H1 (cell line): ENCODE results near the gene MT1H. TPM values are rescaled to one million over a fixed set of nuclear protein-coding genes. Genes with fewer than 3 reads are reported as not detected.

Experiments
- CTCF ChIA-PET: fragments of 300-600 bp; sonication (Branson Sonifier 250); formaldehyde crosslinking; loops from one replicate; lab custom pipeline; 2021; ENCODE audit not compliant: partially characterized antibody; lab: Charles Lee
- POLR2A ChIA-PET: fragments of 300-600 bp; sonication (Branson Sonifier 250); formaldehyde crosslinking; loops from one replicate; lab custom pipeline; 2021; ENCODE audit warnings: inconsistent platforms; ENCODE audit not compliant: partially characterized antibody; lab: Charles Lee
- DNase-seq, 2 experiments: peaks; one replicate each; pipeline versions ENCODE4 v3.0.0 to v3.0.0-alpha.2; 2010 to 2022; ENCODE audit warnings: low spot score in 2 of 2, low read depth in 1 of 2, mixed read lengths in 1 of 2
- FAIRE-seq: peaks from 2 replicates; lab custom pipeline; 2011; peaks lifted over from hg19 to GRCh38; lab: Jason Lieb, UNC
- H2AFZ ChIP-seq: 2 replicates; pipeline ENCODE4 v1.8.1; 2012; ENCODE audit warnings: low read length, inconsistent platforms
- H2AK5ac ChIP-seq: 2 replicates; pipeline ENCODE4 v1.6.1; 2013; ENCODE audit warnings: low read depth, low read length
- H2BK120ac ChIP-seq: replicated peaks from 2 replicates; pipeline ENCODE3; 2013; ENCODE audit warnings: low read depth, low read length, inconsistent platforms
- H2BK12ac ChIP-seq: 2 replicates; pipeline ENCODE4 v1.6.1; 2013; ENCODE audit warnings: low read depth, low read length
- H2BK15ac ChIP-seq: 2 replicates; pipeline ENCODE4 v1.6.1; 2013; ENCODE audit warnings: low read length
- H2BK20ac ChIP-seq: 2 replicates; pipeline ENCODE4 v1.6.1; 2013; ENCODE audit warnings: low read length
- H2BK5ac ChIP-seq: 2 replicates; pipeline ENCODE4 v1.6.1; 2013; ENCODE audit warnings: low read depth, low read length
- H3K14ac ChIP-seq: 2 replicates; pipeline ENCODE4 v1.6.1; 2013; ENCODE audit warnings: inconsistent platforms; ENCODE audit not compliant: insufficient read length
- H3K18ac ChIP-seq: 2 replicates; pipeline ENCODE4 v1.6.1; 2013; ENCODE audit warnings: low read length; ENCODE audit errors: extremely low read depth
- H3K23ac ChIP-seq: 2 replicates; pipeline ENCODE4 v1.6.1; 2013; ENCODE audit warnings: inconsistent platforms; ENCODE audit not compliant: insufficient read length
- H3K23me2 ChIP-seq: 2 replicates; pipeline ENCODE4 v1.6.1; 2013; ENCODE audit warnings: low read depth, low read length
- H3K27ac ChIP-seq: 2 replicates; pipeline ENCODE4 v1.6.1; 2011; ENCODE audit warnings: low read depth, low read length, inconsistent platforms
- H3K27me3 ChIP-seq, 4 experiments: replicated peaks in 1 of 4; 1 replicate in 1 of 4; 2 replicates in 3 of 4; pipeline versions ENCODE4 v1.6.1 to v1.8.1; 2011 to 2013; ENCODE audit warnings: low read length in 3 of 4, mild to moderate bottlenecking in 3 of 4, inconsistent platforms in 2 of 4, mixed read lengths in 2 of 4, moderate library complexity in 1 of 4; ENCODE audit not compliant: control insufficient read depth in 3 of 4, insufficient read depth in 3 of 4; ENCODE audit errors: extremely low read depth in 1 of 4
- H3K36me3 ChIP-seq, 4 experiments: 2 replicates each; pipeline versions ENCODE4 v1.6.1 to v1.8.1; 2011 to 2013; ENCODE audit warnings: mild to moderate bottlenecking in 4 of 4, low read length in 3 of 4, moderate library complexity in 2 of 4, control low read depth in 1 of 4, inconsistent platforms in 1 of 4; ENCODE audit not compliant: insufficient read depth in 4 of 4, control insufficient read depth in 2 of 4
- H3K4ac ChIP-seq: replicated peaks from 2 replicates; pipeline ENCODE3; 2013; ENCODE audit warnings: low read length, low read depth, mixed read lengths, inconsistent platforms; ENCODE audit not compliant: insufficient read length
- H3K4me1 ChIP-seq, 4 experiments: replicated peaks in 1 of 4; 1 replicate in 1 of 4; 2 replicates in 3 of 4; pipeline versions ENCODE4 v1.6.1 to v1.8.1; 2011 to 2013; ENCODE audit warnings: low read length in 3 of 4, inconsistent platforms in 2 of 4, mixed read lengths in 1 of 4; ENCODE audit not compliant: insufficient read depth in 4 of 4, control insufficient read depth in 3 of 4
- H3K4me2 ChIP-seq, 2 experiments: 2 replicates each; pipeline versions ENCODE4 v1.6.1 to v1.8.1; 2011 to 2013; ENCODE audit warnings: low read depth in 2 of 2, low read length in 2 of 2, control low read depth in 1 of 2, inconsistent platforms in 1 of 2, mild to moderate bottlenecking in 1 of 2; ENCODE audit not compliant: insufficient read depth in 1 of 2
- H3K4me3 ChIP-seq, 4 experiments: fragments of 200-600, 300-600 bp in 1 of 4; sonication (generic), shearing (Covaris generic), sonication (Bioruptor Twin) in 1 of 4; 2 replicates each; pipeline versions ENCODE4 v1.5.1 to v1.8.1; 2011 to 2016; ENCODE audit warnings: low read length in 4 of 4, low read depth in 3 of 4, control low read depth in 2 of 4, inconsistent platforms in 2 of 4, mild to moderate bottlenecking in 2 of 4, mixed read lengths in 1 of 4, moderate library complexity in 1 of 4; ENCODE audit not compliant: insufficient read depth in 2 of 4; ENCODE audit errors: extremely low read depth in 1 of 4
- H3K56ac ChIP-seq: replicated peaks from 2 replicates; pipeline ENCODE3; 2013; ENCODE audit warnings: low read depth, mild to moderate bottlenecking, mixed read lengths, low read length, inconsistent platforms; ENCODE audit not compliant: insufficient read length
- H3K79me1 ChIP-seq: 2 replicates; pipeline ENCODE4 v1.6.1; 2013; ENCODE audit warnings: low read depth, low read length, control low read depth
- H3K79me2 ChIP-seq, 2 experiments: 2 replicates each; pipeline versions ENCODE4 v1.6.1 to v1.8.1; 2012 to 2013; ENCODE audit warnings: low read length in 2 of 2, mild to moderate bottlenecking in 2 of 2, inconsistent platforms in 1 of 2; ENCODE audit not compliant: insufficient read depth in 2 of 2, control insufficient read depth in 1 of 2
- H3K9ac ChIP-seq, 4 experiments: replicated peaks in 1 of 4; 1 replicate in 1 of 4; 2 replicates in 3 of 4; pipeline versions ENCODE4 v1.6.1 to v1.8.1; 2011 to 2013; ENCODE audit warnings: low read depth in 3 of 4, low read length in 3 of 4, control low read depth in 2 of 4, mild to moderate bottlenecking in 2 of 4, moderate library complexity in 2 of 4, inconsistent platforms in 1 of 4; ENCODE audit errors: extremely low read depth in 1 of 4
- H3K9me3 ChIP-seq, 2 experiments: 2 replicates each; pipeline versions ENCODE4 v1.6.1 to v1.8.1; 2012 to 2013; ENCODE audit warnings: mild to moderate bottlenecking in 2 of 2, moderate library complexity in 2 of 2, control low read depth in 1 of 2, inconsistent platforms in 1 of 2, low read depth in 1 of 2, low read length in 1 of 2, mixed read lengths in 1 of 2; ENCODE audit not compliant: insufficient read depth in 2 of 2
- H4K20me1 ChIP-seq, 2 experiments: replicated peaks in 1 of 2; 2 replicates each; pipeline versions ENCODE3 to v1.8.1; 2011 to 2013; ENCODE audit warnings: inconsistent platforms in 2 of 2, low read length in 2 of 2, mild to moderate bottlenecking in 1 of 2; ENCODE audit not compliant: insufficient read depth in 2 of 2, control insufficient read depth in 1 of 2
- H4K5ac ChIP-seq: 2 replicates; pipeline ENCODE4 v1.6.1; 2013; ENCODE audit warnings: low read length, low read depth, mixed read lengths, inconsistent platforms; ENCODE audit not compliant: insufficient read length
- H4K8ac ChIP-seq: 2 replicates; pipeline ENCODE4 v1.8.0; 2013; ENCODE audit warnings: mild to moderate bottlenecking, moderate library complexity, low read length, inconsistent platforms; ENCODE audit not compliant: insufficient read depth; ENCODE audit errors: extremely low read depth
- H4K91ac ChIP-seq: replicated peaks from 2 replicates; pipeline ENCODE3; 2013; ENCODE audit warnings: low read length, mixed read lengths, inconsistent platforms; ENCODE audit not compliant: insufficient read length
- ATF2 ChIP-seq: IDR thresholded peaks from 2 replicates; pipeline ENCODE4 v1.6.1; 2012; ENCODE audit warnings: low read length, inconsistent platforms
- BACH1 ChIP-seq: IDR thresholded peaks from 2 replicates; pipeline ENCODE4 v1.6.1; 2012; ENCODE audit warnings: low read length, improper control_type of control experiment
- CBX5 ChIP-seq: fragments of 300-800, 300-1000 bp; sonication (generic); IDR thresholded peaks from 2 replicates; pipeline ENCODE4 v1.7.1; 2016; ENCODE audit warnings: antibody characterized with exemption, low read length, low read depth
- CBX8 ChIP-seq: fragments of 300-800, 300-1000 bp; sonication (generic); IDR thresholded peaks from 2 replicates; pipeline ENCODE4 v1.7.1; 2016; ENCODE audit warnings: low read depth, low read length, borderline replicate concordance
- CHD2 ChIP-seq: IDR thresholded peaks from 2 replicates; pipeline ENCODE4 v1.6.1; 2012; ENCODE audit warnings: low read length, improper control_type of control experiment
- EP300 ChIP-seq, 2 experiments: IDR thresholded peaks; 1 replicate in 1 of 2; 2 replicates in 1 of 2; pipeline ENCODE4 v1.6.1; 2011 to 2012; ENCODE audit warnings: low read depth in 2 of 2, low read length in 2 of 2, mild to moderate bottlenecking in 2 of 2, borderline replicate concordance in 1 of 2, inconsistent platforms in 1 of 2, moderate library complexity in 1 of 2
- HDAC6 ChIP-seq: IDR thresholded peaks from one replicate; pipeline ENCODE4 v1.7.1; 2012; ENCODE audit warnings: low read depth, mild to moderate bottlenecking, inconsistent platforms, low read length, moderate library complexity
- JUN ChIP-seq: IDR thresholded peaks from 2 replicates; pipeline ENCODE4 v1.6.1; 2011; ENCODE audit warnings: low read depth, mild to moderate bottlenecking, improper control_type of control experiment, low read length
- POLR2A ChIP-seq, 2 experiments: IDR thresholded peaks; 1 replicate in 1 of 2; 2 replicates in 1 of 2; pipeline ENCODE4 v1.6.1; 2011; ENCODE audit warnings: low read depth in 2 of 2, low read length in 2 of 2, mild to moderate bottlenecking in 2 of 2; ENCODE audit errors: control extremely low read depth in 1 of 2
- POLR2AphosphoS5 ChIP-seq: IDR thresholded peaks from 2 replicates; pipeline ENCODE4 v1.6.1; 2011; ENCODE audit warnings: low read depth, low read length
- SIX5 ChIP-seq: IDR thresholded peaks from 2 replicates; pipeline ENCODE4 v1.6.1; 2011; ENCODE audit warnings: mild to moderate bottlenecking, low read depth, low read length
- SP1 ChIP-seq: IDR thresholded peaks from 2 replicates; pipeline ENCODE4 v1.6.1; 2011; ENCODE audit warnings: low read depth, low read length
- SUZ12 ChIP-seq: fragments of 200-600 bp; sonication (generic); IDR thresholded peaks from 2 replicates; pipeline ENCODE4 v1.6.1; 2012; ENCODE audit warnings: mild to moderate bottlenecking, inconsistent platforms, low read length, moderate library complexity, mixed read lengths
- WGBS, 2 experiments: shearing (Covaris generic) in 1 of 2; methylation state at CpG; one replicate each; pipeline versions ENCODE4 v1.1.6 to v1.1.7; 2013 to 2015; ENCODE audit warnings: low lambda C conversion rate in 2 of 2, mixed read lengths in 2 of 2, inconsistent platforms in 1 of 2, low coverage in 1 of 2, missing lambda C conversion rate in 1 of 2; ENCODE audit not compliant: insufficient replicate concordance in 2 of 2, insufficient coverage in 1 of 2, insufficient read length in 1 of 2; ENCODE audit errors: extremely low coverage in 1 of 2, missing lambda C conversion rate in 1 of 2; 5-methylcytosine and 5-hydroxymethylcytosine counted together
- polyA plus RNA-seq, 7 experiments: library from polyadenylated mRNA; depleted of rRNA in 3 of 7; stranded (reverse) in 5 of 7; unstranded in 2 of 7; fragments of >200 nt in 5 of 7; fragments of 200-250 nt in 2 of 7; gene quantifications; 1 replicate in 5 of 7; 2 replicates in 1 of 7; 4 replicates in 1 of 7; pipeline versions ENCODE4 v1.2.1 to v1.2.3, GENCODE V29; 2011 to 2013; ENCODE audit warnings: missing spikeins in 2 of 7, mixed read lengths in 2 of 7
- total RNA-seq: library from RNA; stranded (reverse); fragmentation: NEBNext Ultra II Directional; extraction: Animal tissue kit (Norgen Biotek cat#: 25700); gene quantifications from 2 replicates; pipeline ENCODE4 v1.2.1, GENCODE V29; 2021

The MT1H gene
- total and polyA plus RNA-seq, 2 of the 8 experiments (the other 6 are each of a cell fraction or from before 2014, with no cell fraction given), result 11.9 to 95.7 TPM

GRCh38 chr16:56652600-56652999 is 17.0 kb upstream of the MT1H start:
- ChIA-PET POLR2A (interaction anchor here (0.9 to 9.1 kb wide), 6 partner anchors 9 to 49 kb away, joined by 3 to 74 read pairs (median 4); partner anchors contain the start of genes MT1A, MT1E, MT1G and MT1H), CTCF (interaction anchor here (1.0 to 5.5 kb wide), 5 partner anchors 10 to 76 kb away, joined by 3 to 28 read pairs (median 4); partner anchors contain the start of genes MT1G and MT3)
- Histone ChIP-seq H3K14ac (no peak overlapping the region), H4K8ac (no peak overlapping the region), H3K9ac (no peak overlapping the region), H2BK20ac (no peak overlapping the region; the same call in 1 of the 2 replicates), H2AFZ (no peak overlapping the region), H3K27me3 (peaks cover 15 to 55% (median 40%) of the 10 kb centered on the region in 4 experiments), H2BK15ac (no peak overlapping the region), H3K4me3 (no peak overlapping the region), H4K20me1 (no peaks in the 10 kb centered on the region), H4K91ac (no peak overlapping the region), H3K79me1 (no peaks in the 10 kb centered on the region), H2AK5ac (no peak overlapping the region), H3K36me3 (no peaks in the 10 kb centered on the region), H3K18ac (no peak overlapping the region), H2BK5ac (no peak overlapping the region), H4K5ac (no peak overlapping the region), H3K4me1 (peaks cover 0 to 5% (median 2%) of the 10 kb centered on the region in 4 experiments; a peak in 2 of 7 replicates), H3K4me2 (no peak overlapping the region), H3K23me2 (peaks cover 3% of the 10 kb centered on the region; the same call in 1 of the 2 replicates), H3K23ac (no peak overlapping the region), H3K9me3 (no peaks in the 10 kb centered on the region), H3K27ac (no peak overlapping the region), H2BK120ac (no peak overlapping the region), H3K4ac (no peak overlapping the region), H3K56ac (no peak overlapping the region), H3K79me2 (no peaks in the 10 kb centered on the region), H2BK12ac (no peak overlapping the region)
- FAIRE-seq, result no peak
- WGBS, 2 experiments, result 69% methylated on average over 1 of the region's 1 CpG; no CpG with 5 or more reads in 1 of the 2 experiments
- DNase-seq, result no peak
- TF ChIP-seq ATF2 (no peak), BACH1 (no peak), EP300 (IDR thresholded peaks at IDR 0.05; ENCODE audit: borderline replicate concordance in 1 of 2, low read depth in 2 of 2, low read length in 2 of 2) (no peak), SP1 (no peak), SIX5 (no peak), CBX5 (no peak), CHD2 (no peak), SUZ12 (no peak), CBX8 (no peak), JUN (no peak), HDAC6 (no peak), POLR2A (IDR thresholded peaks at IDR 0.05; ENCODE audit: control extremely low read depth in 1 of 2, low read depth in 2 of 2, low read length in 2 of 2) (no peak), POLR2AphosphoS5 (no peak)
